Lower leg skin (tissue), 4 donors: Measurements from ENCODE around the gene KLHL10. TPM values are rescaled to one million over a fixed set of nuclear protein-coding genes. Genes with fewer than 3 reads are reported as not detected.
"Not testable (repeated sequence)": the region's sequence is repeated elsewhere in the genome, so short reads cannot be mapped to it uniquely, and the experiment has no call there.

ENCODE experiments used
- DNase-seq, 2 donors: peaks; one replicate each; pipeline ENCODE4 v3.0.0-alpha.2; 2019; ENCODE audit warnings: low spot score in 2 of 2
- H3K4me3 ChIP-seq: fragments of 200-600 bp; sonication (generic); 2 replicates; pipeline ENCODE4 v1.5.1; 2017; ENCODE audit warnings: mild to moderate bottlenecking, low read depth; ENCODE audit not compliant: poor library complexity, severe bottlenecking
- POLR2A ChIP-seq, 2 donors: fragments of 450-650 bp; IDR thresholded peaks; one replicate each; pipeline ENCODE4 v1.6.1; 2016 to 2017; ENCODE audit warnings: antibody characterized with exemption in 2 of 2, mild to moderate bottlenecking in 1 of 2, moderate library complexity in 1 of 2
- WGBS, 2 donors: methylation state at CpG; one replicate each; pipeline ENCODE4 v1.1.5; 2018; 5-methylcytosine and 5-hydroxymethylcytosine counted together
- intact Hi-C: fragments of 100-400 bp; cut with DNase I; formaldehyde crosslinking; loops from one replicate; pipeline ENCODE4 v1.15.0; 2023; ENCODE audit warnings: low total_unique reads
- total RNA-seq, 4 donors: library from RNA; depleted of rRNA; stranded (reverse); fragments of >200 nt; gene quantifications; one replicate each; pipeline ENCODE4 v1.1.0, GENCODE V29; 2016
- TF ChIP-seq, protein P1 (sequence below), 3 donors: fragments of 450-650 bp; IDR thresholded peaks; one replicate each; pipeline ENCODE4 v1.5.1; 2016; ENCODE audit warnings: antibody characterized with exemption in 3 of 3, mild to moderate bottlenecking in 3 of 3, moderate library complexity in 2 of 3

Gene KLHL10
- total RNA-seq, 4 donors from 2014 or later, result not detected

DNA sequence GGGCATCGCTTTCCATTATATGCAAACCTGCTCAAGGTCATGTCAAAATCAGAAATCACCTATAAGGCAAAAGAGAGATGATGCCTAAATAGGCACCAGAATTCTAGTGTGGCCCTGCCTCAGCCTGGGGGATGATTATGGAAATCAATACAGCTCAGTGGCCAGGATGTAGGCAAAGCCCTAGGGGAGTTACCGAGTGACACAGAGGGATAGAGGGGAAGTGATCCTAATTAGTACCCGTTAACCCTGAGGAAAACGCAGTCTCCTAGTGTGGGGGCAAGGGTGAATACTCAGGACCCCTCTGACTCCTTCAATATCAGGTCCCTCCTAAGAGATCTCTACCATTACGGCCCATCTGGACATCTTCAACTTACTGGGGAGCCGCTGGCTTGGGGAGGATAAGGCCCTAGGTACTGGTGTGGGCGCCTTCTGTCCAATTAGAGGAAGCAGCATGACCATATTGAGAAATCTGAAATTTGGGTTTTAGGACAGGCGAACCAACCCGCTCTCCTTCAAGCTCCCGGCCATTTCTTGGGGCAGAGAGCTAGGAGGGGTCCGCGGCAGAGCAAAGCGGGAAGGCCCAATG is 2.3 kb upstream of the KLHL10 start:
- peak overlapping the region; percentile 84 for H3K4me3 ChIP-seq
- TF ChIP-seq, protein P1, sequence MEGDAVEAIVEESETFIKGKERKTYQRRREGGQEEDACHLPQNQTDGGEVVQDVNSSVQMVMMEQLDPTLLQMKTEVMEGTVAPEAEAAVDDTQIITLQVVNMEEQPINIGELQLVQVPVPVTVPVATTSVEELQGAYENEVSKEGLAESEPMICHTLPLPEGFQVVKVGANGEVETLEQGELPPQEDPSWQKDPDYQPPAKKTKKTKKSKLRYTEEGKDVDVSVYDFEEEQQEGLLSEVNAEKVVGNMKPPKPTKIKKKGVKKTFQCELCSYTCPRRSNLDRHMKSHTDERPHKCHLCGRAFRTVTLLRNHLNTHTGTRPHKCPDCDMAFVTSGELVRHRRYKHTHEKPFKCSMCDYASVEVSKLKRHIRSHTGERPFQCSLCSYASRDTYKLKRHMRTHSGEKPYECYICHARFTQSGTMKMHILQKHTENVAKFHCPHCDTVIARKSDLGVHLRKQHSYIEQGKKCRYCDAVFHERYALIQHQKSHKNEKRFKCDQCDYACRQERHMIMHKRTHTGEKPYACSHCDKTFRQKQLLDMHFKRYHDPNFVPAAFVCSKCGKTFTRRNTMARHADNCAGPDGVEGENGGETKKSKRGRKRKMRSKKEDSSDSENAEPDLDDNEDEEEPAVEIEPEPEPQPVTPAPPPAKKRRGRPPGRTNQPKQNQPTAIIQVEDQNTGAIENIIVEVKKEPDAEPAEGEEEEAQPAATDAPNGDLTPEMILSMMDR (IDR thresholded peaks at IDR 0.05), result no peak
- TF ChIP-seq POLR2A (IDR thresholded peaks at IDR 0.05), result no peak
- WGBS, 2 donors, result 12 to 13% methylated on average over 10 to 13 of the region's 13 CpGs
- DNase-seq, result no peak
- intact Hi-C loops, result no loop called here

- peak in 1 of 2 donors; percentile 91 for DNase-seq
- 0 to 2% methylated on average over 16 to 28 of the region's 72 CpGs for WGBS, 2 donors
Observed at GRCh38 chr17:41835800-41836549, 1.6 kb upstream of the KLHL10 start, which contains the start of gene NT5C3B. Gene NT5C3B, minus strand, starts transcription at chr17:41836232. Its CDS starts 39 bp downstream, at chr17:41836193.

GRCh38 chr17:41836550-41837196 is 952 bp upstream of the KLHL10 start:
- TF ChIP-seq POLR2A (IDR thresholded peaks at IDR 0.05), result no peak
- TF ChIP-seq, protein P1 (IDR thresholded peaks at IDR 0.05), result no peak
- no peak overlapping the region for H3K4me3 ChIP-seq
- WGBS, 2 donors, result 45 to 51% methylated on average over 21 of the region's 21 CpGs
- intact Hi-C loops, result no loop called here
- DNase-seq, result no peak

More at GRCh38 chr17:41835800-41836549, 1.6 kb upstream of the KLHL10 start, which contains the start of gene NT5C3B:
- TF ChIP-seq, protein P1 (IDR thresholded peaks at IDR 0.05), result no peak
- TF ChIP-seq POLR2A (IDR thresholded peaks at IDR 0.05), result no peak
- peak within 1 kb of the TSS; percentile 84 for H3K4me3 ChIP-seq
- intact Hi-C loops, result no loop called here

DNA sequence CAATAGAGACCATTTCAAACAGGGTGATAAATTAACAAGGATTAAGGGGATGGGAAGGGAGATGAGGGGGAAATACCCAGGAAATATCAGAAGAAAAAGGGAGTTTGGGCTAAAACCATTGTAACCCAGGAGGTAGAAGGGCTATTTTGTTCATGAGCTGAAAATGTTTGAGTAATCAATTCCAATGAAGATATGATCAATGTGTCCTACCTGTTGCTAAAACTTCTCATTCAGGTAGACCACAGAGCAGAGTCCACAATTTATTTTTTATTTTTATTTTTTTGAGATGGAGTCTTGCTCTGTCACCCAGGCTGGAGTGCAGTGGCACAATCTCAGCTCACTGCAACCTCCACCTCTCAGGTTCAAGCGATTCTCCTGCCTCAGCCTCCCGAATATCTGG is 1.8 kb downstream of the KLHL10 start:
- intact Hi-C loops, H3K4me3 ChIP-seq, DNase-seq: not testable (repeated sequence)
- 93 to 98% methylated on average over 2 of the region's 2 CpGs for whole genome bisulfite sequencing, 2 donors

- H3K4me3 ChIP-seq, intact Hi-C loops, DNase-seq: not testable (repeated sequence)
- 93% methylated on average over 6 of the region's 6 CpGs for WGBS, 2 donors
Observed at GRCh38 chr17:41840781-41841180, 3.2 kb downstream of the KLHL10 start.

GRCh38 chr17:41844971-41845370 is 7.3 kb downstream of the KLHL10 start:
- 92 to 99% methylated on average over 6 of the region's 6 CpGs for WGBS, 2 donors
- TF ChIP-seq, protein P1 (IDR thresholded peaks at IDR 0.05), result no peak
- no peak for TF ChIP-seq POLR2A (IDR thresholded peaks at IDR 0.05)
- DNase-seq, result no peak
- intact Hi-C loops, result no loop called here
- no peak overlapping the region for H3K4me3 ChIP-seq
